GM18502 (cell line): ENCODE data around the gene SPANXD.
"Not testable (repeated sequence)": the region's sequence is repeated elsewhere in the genome, so short reads cannot be mapped to it uniquely, and the experiment has no call there.

Experiments used
- ATAC-seq: cut with Tn5 transposase; IDR thresholded peaks from one replicate; pipeline ENCODE4 v1.9.1; 2021; ENCODE audit warnings: mild to moderate bottlenecking; ENCODE audit not compliant: unreplicated experiment, poor library complexity

SPANXD gene, protein sequence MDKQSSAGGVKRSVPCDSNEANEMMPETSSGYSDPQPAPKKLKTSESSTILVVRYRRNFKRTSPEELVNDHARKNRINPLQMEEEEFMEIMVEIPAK

DNA sequence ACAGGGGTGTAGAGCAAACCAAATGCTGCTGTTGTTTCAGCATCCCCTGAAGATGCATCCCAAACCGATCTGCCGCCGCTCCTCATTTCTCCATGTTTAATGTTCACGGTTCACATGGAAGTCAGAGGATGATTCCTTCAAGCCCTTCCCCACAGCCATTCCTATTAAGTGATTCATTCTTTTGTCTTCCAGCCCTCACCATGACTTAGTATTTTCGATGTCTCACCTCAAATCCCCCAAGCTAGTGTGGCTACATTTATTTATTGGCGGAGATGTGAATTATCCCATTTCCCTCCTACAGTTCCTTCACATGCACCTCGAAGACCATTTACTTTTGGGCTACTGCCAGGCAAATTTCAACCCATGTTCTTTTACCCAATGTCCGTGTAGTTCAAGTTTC is at the start of gene SPANXD:
SPANXD (minus strand) TSS at position 101 of the 400 bp plus-strand sequence. CDS start 334 bp downstream, outside the sequence.
- not testable (repeated sequence) for ATAC-seq

DNA sequence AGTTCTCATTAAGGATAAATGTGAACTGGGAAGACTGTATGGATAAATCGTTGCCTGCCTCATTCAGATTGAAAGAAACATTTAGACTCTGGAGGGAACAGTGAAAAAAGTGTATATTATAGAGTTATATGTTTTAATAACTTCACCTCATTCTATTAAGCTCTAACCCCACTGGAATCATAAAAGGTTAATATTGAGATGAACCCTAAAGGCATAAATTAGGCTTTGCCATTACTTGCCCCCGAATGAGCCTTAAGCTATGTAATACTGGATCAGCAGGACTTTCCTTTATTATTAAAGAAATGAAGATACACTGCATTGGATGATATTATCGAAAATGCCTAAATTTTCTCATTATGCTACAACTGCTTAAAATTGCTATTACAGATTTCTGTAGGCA is 44.1 kb upstream of the SPANXD start:
- ATAC-seq, result no peak

DNA sequence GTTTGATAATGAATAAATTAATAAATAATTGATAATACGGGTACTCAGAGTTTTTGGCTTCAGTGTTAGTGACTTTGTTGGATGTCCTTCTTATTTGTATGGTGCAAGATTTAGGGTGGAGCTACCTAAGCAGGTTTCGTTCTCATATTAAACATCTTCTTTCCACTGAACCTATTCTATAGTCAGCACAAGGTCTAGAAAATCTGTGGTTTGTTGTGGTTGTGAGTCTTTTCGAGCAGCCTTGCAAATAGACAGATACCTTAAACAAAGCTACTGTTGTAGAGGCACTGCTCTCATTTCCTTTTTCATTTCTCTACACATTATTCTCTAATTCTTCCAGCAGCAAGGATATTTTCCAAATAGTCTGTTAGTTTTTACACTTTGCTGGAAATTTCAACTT is 38.1 kb upstream of the SPANXD start:
- ATAC-seq, result no peak

DNA sequence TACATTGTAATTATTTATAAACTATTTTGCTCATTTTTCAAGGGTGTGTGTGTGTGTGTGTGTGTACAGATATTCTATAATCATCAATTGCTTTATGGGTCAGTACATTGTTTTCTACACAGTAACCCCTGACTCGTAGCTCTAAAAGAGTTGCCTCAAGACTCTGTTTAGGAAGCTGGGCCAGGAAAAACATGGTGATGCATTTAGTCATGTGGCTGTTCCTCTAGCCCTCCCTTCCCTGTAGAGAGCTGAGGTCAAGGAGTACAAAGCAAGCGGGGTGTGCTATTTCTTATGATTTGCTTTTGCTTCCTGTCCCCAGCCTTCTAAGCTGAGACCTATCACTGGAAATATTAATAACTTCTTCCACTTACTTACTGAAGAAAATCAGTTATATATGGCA is 34.8 kb upstream of the SPANXD start:
- ATAC-seq, result no peak

DNA sequence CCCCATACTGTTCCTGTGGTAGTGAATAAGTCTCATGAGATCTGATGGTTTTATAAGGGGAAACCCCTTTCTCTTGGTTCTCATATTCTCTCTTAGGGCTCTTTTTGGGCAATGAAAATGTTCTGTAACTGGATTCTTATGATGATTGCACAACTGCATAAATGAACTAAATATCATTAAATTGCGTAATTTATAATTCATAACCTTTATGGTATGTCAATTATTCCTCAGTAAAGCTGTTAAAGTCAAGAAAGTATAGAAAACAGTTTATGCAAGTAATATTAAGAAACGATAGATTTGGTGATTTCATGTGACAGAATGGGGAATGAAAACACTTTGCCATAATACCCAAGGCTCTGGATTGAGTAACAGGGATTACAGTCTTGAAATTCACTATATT is 33.5 kb upstream of the SPANXD start:
- no peak for ATAC-seq

DNA sequence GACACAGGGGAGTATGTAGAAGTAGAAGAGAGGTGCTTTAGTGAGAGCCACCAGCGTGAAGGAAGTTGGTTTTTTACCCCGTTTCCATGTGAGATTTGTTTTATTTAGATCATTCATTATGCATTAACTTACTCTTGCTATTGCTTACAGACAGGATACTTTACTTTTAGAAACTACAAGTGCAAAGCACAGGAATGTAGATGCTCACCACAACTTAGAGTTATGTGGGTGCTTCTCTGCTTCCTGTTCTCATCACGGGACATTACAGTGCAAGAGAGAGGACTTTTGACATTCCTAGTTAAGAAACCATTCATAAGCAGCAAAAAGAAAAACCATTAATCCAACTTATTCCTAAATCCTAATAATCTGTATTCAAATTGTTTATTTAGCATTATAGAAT is 25.6 kb upstream of the SPANXD start:
- ATAC-seq, result no peak

DNA sequence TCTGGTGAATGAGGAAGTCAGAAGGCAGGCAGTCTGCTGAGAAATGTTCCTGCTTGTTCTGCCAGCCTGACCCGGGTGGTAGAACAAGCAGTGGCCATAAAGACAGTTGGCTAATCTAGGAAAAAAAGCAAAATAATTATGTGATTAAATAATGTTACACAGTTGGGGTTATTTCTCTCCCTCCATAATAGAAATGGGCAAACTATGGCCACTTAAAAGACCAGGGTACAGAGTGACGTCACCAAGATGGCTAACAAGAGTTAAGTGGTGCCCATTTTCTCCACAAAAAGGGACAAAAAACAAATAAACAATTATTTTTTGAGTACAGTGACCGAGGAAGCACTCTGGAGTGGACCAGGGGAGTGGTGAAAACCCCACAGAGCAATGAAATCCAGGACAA is 16.1 kb upstream of the SPANXD start:
- no peak for ATAC-seq

DNA sequence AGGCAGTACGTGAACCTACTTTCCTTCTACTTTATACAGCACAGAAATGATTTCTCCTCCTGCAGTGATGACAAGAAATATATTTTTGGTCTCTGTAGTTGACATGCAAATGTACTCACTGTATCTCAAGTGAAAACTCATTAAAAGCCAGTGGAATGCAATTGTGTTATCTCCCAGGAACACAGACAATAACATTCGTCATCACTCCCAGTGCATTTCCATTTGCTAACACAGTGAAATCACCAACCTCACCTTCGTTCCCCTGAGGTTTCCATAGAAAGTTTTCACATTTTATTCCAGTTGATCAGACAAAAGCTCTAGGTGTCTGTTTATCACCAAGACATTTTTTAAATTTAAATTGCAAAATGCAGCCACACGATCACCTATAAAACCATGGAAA is 2.5 kb upstream of the SPANXD start:
- ATAC-seq, result no peak

DNA sequence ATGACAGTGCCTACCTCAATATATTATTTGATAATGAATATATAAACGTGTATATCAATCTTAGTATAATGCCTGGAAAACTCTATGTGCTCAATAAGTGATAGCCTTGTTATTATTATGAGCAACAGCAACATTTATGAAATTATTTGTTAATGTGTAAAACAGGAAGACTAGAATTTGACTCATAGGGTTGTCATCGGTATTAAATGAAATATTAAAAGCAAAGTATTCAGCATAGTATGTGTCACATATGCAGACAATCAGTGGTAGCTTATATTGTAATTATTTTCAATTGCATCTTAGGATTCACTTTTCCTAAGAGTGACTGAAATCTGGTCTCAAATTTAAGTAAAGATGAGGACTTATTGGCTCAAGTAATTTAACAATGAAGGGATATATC is 24.6 kb downstream of the SPANXD start:
- ATAC-seq, result no peak

DNA sequence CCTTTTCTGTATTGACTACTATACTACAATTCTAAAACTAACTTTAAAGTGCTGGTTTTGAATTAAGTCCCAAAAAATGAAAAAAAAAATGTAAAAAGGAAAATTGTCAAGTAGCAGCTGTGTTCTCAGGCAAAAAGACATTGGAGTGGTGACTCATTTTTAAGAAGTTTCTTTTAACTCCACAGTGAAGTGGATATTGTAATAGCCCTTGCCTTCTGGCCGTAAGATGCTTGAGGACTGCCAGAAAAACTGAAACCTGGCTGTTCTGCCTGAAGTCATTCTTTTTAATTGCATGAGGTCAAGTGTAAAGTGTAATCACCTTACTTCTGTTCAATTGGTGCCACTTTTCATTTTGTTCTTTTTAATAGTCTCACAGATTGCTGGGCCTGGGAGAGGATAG is 28.9 kb downstream of the SPANXD start:
- ATAC-seq, result no peak

DNA sequence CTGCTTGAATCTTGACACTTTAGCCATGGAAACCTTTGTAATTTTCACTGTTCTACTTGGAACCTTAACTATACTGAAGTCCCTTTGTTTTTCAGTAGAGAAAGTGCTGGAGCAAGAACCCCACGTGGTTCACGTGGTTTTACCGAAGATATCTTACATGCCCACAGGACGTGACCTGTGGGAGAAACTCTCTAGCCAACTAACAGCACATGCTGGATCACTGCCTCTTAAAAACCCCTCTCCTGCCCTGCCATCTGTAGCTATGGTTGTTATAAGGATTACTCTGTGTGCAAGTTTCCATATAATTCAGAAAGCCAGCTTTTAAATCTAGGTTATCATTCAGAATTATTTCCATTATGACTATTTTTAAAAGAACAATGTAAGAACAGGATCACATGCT is 30.2 kb downstream of the SPANXD start:
- ATAC-seq, result no peak

DNA sequence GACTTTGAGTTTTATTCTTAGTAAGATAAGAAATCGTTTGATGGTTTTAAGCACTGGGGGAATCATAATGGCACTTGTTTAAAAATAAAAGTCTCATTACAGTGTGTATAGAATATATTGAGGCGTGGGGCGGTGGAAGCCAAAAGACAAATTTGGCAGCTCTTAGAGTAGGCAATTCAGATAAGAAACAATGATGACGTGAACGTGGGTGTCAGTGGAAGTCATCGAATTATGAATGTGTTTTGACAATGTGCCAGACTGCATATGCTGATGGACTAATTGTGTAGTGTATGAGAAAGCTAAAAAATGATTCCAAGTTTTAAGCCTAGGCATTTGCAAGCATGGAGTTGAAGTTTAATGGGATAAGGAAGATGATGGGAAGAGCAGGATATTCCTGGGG is 35.8 kb downstream of the SPANXD start:
- ATAC-seq, result no peak

DNA sequence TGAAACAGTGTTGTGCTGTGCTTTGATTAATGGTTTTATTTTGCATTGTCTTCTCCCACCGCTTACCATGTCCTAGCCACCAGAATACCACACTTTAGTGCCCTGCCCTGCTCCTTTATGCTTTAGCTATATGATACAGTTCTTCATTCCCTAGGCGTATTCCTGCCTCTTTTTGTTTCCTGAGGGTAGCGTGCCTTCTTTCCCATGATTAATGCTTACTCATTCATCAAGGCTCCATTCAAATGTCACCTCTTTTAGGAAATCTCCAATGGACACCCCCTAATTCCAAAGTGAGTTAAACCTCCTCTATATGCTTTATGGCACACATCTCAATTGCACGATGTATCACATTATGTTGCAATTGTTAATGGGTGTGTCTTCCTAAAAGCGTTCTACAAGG is 46.3 kb downstream of the SPANXD start:
- no peak for ATAC-seq
